GM18520 (cell line): ENCODE data around the gene FNIP1.
"Not testable (repeated sequence)": the region's sequence is repeated elsewhere in the genome, so short reads cannot be mapped to it uniquely, and the experiment has no call there.

Experiments used
- ATAC-seq: cut with Tn5 transposase; IDR thresholded peaks from one replicate; pipeline ENCODE4 v1.9.1; 2021; ENCODE audit not compliant: unreplicated experiment

Gene FNIP1

DNA sequence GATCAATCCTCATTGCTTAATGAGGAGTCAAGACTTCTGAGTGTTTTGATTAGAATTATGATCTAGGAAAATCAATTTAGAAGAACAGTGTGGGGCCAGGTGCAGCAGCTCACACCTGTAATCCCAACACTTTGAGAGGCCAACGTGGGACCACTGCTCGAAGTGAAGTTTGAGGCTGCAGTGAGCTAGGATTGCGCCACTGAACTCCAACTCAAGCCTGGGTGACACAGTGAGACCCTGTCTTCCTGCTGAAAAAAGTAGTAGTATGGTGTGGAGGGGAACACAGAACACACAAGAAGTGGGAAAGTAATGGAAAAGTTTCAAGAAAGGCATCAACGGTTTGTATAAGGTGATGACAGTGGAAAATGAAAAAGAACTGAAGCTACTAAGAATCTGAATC lies 9.1 kb downstream of the FNIP1 start:
- no peak for ATAC-seq

DNA sequence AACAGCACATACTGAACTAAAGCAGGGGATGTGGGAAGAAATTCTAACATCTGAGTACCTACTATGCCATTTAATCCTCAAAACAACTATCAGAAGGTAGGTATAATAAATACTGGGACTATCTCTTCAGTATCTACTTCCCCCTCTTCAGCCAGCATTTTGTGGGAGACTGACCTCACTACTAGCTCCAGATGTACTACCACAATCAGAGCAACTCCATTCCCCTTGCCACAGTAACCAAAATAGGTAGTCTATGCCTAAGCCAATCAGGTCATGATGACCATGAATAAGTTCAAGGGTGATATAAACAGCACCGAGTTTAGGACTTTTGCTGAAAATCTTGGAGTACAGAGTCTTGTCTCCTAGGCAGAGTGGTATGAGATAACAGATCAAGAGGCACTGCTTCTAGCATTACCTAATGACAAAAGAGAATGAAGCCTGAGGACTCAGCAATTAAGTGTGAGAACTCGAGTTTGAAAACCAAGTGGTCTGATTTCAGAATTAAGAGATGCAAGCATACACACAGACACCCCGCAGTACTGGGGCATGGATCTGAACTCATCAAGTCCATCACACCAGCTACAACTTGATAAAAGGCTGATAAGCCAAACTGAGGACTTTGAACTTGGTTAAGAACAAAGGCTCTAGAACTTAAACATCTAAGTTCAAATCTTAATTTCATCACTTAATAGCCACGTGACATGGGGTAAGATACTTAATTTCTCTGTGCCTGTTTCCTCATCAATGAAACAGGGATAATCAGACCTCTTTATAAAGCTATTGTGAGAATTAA lies 9.7 kb downstream of the FNIP1 start:
- no peak for ATAC-seq

DNA sequence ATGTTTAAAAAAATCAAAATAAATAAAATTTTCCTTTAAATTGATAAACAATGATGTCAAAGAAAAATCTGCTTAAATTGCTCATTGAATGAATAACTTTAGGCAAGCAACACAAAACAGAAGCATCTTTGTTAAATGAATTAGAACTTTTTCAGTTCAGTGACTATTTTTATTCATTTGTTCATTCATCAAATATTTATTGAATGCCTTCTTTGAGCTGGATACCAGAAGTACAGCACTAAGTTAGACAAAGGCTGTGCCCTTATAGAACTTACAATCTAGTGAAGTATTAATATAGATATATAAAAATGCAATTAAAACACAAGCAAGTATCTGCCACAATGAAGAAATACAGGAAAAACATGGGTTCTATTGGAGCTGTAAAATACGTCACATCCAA lies 10.8 kb downstream of the FNIP1 start:
- ATAC-seq = no peak

DNA sequence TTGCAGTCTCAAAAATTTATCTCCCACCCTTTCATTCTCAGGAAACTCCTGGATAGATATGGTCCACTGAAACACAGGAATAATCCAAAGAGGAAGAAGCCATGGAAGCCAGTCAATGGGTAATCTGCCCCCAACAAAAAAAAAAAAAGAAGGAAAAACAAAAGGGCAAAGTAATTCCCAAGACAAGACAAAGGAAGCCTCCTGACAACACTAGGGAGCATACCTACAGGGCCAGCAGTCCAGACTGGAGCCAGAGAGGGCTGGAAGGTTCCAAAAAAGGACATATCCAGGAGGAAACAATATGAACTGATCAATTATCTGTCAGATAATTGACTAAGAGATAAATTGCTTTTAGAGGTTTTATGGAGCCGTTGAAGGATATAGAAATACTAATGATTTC lies 12.9 kb downstream of the FNIP1 start:
- no peak for ATAC-seq

DNA sequence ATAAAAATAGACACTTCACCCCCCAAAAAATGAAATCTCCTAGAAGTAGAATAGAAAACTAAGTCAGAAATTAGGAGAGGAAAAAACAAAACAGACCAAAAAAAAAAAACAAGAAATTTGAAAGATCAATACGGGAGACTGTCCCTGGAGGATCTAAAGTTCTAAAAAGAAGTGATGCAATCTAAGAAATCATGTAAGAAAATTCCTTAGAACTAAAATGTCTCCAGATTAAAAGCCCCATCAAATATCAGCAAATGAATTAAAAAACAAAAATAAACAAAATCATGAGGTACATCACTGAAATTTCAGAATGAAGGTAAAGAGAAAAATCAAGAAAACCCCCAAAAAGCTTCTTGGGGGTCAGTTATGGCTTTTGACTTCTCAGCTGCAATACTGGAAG lies 13.5 kb downstream of the FNIP1 start:
- ATAC-seq = no peak

DNA sequence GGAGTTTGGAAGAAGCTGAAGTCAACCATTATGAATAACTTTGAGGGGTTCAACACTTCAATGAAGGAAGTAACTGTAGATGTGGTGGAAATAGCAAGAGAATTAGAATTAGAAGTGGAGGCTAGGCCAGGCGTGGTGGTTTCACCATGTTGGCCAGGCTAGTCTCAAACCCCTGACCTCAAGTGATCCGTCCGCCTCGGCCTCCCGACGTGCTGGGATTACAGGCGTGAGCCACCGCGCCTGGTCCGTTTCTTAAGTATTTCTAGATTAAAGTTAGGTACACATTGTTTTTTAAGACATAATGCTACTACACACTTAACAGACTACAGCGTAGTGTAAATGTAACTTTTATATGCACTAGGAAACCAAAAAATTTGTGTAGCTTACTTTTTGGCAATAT lies 14.1 kb downstream of the FNIP1 start:
- ATAC-seq = no peak

DNA sequence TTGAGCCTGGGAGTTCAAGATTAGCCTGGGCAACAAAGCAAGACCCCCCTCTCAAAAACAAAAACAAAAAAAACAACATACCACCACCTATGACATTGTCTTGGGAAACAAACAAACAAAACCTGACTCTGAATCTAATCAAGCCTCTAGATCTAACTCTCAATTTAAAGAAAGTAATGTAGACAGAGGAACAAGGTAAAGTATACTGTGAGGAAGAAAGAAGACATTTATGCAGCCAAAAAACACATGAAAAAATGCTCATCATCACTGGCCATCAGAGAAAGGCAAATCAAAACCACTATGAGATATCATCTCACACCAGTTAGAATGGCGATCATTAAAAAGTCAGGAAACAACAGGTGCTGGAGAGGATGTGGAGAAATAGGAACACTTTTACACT lies 18.7 kb downstream of the FNIP1 start:
- ATAC-seq = not testable (repeated sequence)

DNA sequence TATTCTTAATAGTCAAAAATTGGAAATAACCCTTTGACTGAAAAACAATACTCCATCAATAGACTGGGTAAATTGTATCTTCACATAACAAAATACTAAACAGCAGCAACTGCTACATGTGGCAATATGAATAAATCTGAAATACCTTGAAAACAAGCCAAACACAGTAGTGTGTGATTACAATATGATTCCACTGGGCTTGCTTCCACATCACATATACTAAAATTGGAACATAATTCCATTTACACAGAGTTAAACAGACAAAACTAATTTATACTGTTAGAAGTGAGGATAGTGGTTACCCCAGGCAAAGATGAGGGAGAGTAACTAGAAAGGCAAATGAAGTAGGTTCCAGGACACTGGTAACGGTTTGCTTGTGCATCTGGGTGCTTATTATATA lies 20.4 kb downstream of the FNIP1 start:
- ATAC-seq = no peak

DNA sequence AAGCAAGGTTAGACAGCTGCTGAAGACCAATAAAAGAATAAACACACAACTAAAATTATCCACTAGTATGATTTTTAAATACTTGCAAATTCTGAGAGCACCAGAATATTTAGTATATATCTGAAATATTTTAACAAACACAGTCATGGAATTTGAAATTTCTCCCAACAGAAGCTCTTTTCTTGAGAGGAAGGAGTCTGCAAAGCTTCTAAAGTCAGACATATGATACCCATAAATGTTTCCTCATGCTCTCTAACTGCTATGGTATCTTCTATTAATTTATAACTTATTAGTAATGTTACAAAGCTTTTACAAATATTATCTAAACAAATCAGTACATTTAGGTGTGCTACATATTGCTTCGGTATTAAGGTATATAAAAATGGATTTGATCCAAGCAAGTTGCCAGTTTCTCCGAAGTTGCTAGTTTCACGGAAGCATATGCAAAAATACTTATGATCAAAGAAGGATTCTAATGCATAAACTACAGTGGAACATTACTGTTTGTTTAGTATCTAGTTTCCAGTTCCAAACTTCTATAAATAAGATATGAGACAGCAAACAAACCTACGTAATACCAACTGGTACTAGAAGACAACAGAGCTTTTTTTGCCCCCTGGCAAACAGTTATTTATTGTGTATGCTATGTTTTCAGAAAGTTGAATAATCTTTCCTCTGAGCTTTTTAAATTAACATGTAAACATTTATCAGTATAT lies 22.0 kb downstream of the FNIP1 start:
- no peak for ATAC-seq

DNA sequence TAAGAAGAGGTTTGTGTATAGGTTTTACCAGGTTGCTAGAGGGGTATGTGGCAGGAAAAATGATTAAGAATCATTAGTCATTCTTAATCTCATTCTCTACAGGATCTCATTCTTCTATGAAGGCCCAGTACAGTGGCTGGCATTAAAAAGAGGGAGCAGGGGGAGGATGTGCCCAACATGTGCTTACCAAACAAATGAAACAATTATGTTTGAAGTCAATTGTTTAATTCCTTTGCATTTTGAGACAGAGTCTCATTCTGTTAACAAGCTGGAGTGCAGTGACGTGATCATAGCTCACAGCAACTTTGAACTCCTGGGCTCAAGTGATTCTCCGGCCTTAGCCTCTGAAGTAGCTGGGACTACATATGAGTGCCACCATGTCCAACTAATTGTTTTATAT lies 23.0 kb downstream of the FNIP1 start:
- ATAC-seq = no peak

DNA sequence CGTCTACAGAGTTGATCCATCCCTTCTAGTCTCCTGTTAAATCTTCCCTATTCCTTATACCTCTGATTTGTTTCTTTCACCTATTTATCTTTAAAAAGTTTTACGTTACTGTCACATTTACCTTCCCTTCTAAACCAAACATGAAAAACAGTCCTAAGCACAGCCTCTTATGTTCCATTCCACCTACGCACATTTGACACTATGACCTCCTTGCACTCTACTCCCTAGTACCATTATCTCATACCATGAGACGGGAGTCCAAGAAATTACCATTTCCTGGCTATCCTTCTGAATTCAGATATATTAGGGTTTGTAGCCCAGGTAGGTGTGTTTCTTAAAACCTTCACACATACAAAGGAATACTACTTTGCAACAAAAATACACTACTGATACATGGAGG lies 25.1 kb downstream of the FNIP1 start:
- no peak for ATAC-seq

DNA sequence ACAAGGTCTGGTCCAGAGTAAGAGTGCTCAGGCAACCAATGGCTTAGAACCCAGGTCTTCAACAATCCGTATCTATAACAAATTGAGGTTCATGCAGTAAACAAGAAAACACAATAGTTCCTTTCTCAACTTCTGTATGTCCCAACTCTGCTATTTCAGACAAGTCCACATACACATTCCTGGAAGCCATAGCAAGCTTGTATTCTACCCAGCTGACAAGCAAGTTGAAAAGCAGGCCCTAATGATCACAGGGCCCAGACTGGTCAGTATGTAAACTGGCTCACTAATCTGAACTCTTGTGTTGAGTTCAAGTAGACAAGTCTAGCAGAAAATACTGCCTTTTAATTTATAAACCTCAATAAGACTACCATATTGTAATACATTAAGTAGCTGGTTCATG lies 26.9 kb downstream of the FNIP1 start:
- ATAC-seq = no peak

DNA sequence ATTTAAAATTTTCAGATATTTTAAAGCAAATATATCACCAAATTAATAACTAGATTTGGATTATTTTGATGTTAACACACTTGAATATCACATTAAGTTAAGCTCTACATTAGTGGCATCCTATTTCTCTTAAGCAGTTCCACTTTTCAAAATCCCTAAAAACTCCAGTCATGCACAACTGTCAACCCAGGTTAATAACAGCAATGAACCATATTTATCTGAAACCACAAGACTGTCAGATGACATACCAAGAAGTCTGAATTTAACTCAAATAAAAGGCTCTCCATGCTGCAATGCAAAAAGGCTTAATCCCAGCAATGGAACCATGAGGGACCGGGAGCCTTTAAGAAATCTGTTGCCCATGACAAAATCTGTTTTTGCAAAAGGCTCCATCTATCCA lies 27.5 kb downstream of the FNIP1 start:
- ATAC-seq = no peak

DNA sequence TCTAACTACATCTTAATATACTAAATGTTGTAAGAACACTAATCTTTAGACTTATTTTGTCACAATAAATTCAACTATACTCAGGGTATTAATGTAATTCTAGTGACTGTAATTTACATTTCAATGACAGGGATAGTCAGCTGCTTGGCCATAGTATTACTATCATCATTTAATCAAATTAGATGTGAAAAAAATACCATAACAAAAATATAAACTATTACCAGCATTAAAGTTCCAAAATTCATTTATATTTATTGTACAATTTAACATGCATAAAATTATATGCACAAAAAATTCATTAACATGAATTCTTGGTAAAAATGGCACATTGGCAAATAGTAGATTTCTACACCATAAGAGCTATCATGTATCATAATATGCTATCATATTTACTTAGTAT lies 28.9 kb downstream of the FNIP1 start:
- ATAC-seq = no peak

DNA sequence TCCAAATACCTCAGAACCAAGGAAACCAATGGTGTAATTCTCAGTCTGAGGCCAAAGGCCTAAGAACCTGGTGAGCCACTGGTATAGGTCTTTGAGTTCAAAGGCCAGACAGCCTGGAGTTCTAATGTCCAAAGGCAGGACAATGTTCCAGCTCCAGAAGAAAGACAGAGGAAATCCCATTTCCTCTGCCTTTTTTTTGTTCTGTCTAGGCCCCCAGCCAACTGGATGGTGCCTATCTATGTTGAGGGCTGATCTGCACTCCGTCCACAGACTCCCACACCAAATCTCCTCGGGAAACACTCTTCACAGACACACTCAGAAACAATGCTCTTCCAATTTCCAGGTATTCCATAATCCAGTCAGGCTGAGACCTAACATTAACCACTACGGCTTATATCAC lies 30.1 kb downstream of the FNIP1 start:
- ATAC-seq = no peak

DNA sequence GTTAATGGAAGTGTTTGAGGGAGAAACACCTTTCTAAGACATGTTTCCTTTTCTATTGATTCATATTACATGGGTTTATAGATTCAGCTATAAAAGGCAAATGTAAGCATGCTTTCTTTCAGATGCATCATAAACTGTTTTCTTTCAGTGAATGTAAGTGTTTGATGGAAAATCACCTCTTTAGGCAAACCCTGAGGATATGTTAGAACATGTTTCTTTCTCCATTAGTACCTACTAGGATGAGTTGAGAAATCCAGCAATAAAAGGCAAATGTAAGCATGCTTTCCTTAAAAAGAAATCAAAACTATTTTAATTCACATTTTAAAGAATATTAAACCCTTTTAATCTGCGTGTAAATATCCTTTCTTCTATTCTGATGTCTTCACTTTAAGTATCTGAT lies 31.6 kb downstream of the FNIP1 start:
- ATAC-seq = no peak

DNA sequence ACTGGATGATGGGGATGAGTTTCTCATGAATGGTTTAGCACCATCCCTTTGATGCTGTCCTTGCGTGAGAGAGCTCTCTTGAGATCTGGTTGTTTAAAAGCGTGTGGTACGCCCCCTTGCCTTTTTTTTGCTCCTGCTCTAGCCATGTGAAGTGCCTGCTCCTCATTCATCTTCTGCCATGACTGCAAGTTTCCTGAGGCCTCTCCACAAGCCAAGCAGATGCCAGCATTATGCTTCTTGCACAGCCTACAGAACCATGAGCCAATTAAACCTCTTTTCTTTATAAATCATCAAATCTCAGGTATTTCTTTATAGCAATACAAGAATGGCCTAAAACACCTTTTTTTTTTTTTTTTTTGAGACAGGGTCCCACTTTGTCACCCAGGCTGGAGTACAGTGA lies 32.8 kb downstream of the FNIP1 start:
- ATAC-seq = no peak

DNA sequence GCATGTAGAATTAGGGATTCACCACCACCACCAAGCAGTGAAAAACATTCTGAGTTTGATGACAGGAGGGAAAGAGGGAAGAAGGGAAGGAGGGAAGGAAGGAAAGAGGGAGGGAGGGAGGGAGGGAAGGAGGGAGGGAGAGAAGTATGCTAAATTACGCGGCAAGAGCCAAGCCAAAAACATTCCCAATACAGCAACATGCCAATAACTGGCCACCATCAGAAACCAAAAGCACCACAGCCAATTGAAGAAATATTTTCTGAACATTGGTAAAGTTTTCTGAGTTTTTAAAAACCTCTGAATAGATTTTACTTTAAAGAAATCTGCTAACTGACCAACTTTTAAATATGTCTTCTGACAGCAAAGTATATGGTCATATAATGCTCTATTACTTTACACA lies 36.0 kb downstream of the FNIP1 start:
- no peak for ATAC-seq

DNA sequence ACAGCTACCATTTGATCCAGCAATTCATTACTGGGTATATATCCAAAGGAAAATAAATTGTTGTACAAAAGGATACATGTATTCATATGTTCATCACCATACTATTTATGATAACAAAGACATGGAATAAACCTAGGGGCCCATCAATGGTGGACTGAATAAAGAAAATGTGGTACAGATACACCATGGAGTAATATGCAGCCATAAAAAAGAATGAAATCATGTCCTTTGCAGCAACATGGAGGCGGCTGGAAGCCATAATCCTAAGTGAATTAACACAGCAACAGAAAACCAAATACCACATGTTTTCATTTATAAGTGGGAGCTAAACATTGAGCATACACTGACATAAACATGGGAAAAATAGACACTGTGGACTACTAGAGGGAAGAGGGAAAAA lies 37.1 kb downstream of the FNIP1 start:
- ATAC-seq = no peak

DNA sequence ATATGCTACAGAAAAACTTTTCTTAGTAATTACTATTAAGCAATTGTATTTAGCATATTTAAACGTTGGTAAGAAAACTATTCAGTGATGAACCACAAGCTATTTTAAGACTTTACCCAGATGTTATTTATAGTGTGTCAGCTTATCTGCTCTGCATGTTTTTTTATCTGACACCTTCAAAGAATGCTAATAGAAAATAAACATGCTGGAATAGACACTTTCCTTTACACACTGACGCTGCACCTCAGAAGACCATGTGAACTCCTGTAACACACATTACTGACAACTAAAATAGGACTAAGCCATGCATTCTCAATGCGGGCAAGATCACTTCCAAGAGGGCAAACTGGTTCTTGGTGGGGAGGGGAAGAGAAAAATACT lies 38.3 kb downstream of the FNIP1 start:
- no peak for ATAC-seq

DNA sequence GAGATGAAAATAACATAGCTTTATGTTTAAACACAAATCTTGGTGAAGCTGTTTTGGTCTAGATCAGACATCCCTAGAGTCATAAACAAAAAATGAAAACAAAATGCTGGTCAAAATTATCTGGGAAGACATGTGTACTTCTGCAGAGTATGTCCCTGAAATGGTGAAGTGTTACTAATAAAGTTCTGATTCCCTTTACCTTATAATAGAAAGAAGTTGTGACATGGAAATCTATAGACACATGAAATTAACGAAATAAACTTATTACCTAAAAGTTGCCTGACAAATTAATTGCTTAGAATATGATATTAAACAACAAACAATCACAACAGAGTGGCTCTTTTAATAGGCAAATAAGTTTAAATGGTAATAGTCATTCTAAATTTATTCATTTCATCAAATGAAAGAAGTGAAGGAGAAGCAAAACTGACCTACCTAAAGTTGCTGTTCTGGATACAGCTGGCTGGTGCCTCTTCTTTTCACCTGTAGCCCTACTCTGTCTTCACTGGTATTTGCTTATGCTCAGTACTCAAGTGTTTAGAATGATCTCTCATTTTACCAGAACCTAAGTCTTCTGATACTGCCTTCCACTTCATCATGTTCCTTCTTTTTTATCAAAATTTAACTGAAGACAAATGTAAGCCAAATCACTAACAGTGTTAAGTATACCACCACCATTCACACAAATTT lies 38.8 kb downstream of the FNIP1 start:
- ATAC-seq = no peak

DNA sequence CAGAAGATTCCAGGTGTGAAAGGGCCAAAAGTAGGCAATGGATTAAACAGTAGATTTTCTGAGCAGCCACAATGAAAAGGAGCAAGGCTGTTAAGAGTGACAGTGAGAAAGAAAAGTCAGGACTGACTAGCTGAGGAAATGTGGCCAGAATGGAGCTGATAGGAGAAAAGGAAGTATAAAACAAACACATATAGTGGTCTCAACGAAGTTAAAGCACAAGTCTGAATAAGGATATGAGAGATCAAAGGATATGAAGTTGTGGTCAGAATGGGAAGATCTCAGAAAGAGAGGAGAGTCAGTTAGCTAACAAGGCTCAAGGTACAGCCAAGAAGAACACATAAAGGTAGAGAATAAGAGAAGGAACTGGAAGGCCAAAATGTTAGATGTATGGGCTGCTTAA lies 39.9 kb downstream of the FNIP1 start:
- ATAC-seq = no peak
